HG02588 (cell line): Measurements from ENCODE around the gene KCNJ10.

ENCODE experiments used
- ATAC-seq: cut with Tn5 transposase; IDR thresholded peaks from one replicate; pipeline ENCODE4 v1.9.1; 2021; ENCODE audit warnings: mild to moderate bottlenecking, moderate library complexity; ENCODE audit not compliant: unreplicated experiment

The KCNJ10 gene

GRCh38 chr1:159972443-159973205 is 97.3 kb downstream of the KCNJ10 start:
- no peak for ATAC-seq

- ATAC-seq = no peak
Measured at GRCh38 chr1:159970932-159971342, 99.0 kb downstream of the KCNJ10 start.

- ATAC-seq = no peak
Measured at GRCh38 chr1:159968901-159969300, 101.1 kb downstream of the KCNJ10 start.

GRCh38 chr1:159965263-159965662 is 104.7 kb downstream of the KCNJ10 start:
- no peak for ATAC-seq

GRCh38 chr1:159964144-159964543 is 105.8 kb downstream of the KCNJ10 start:
- ATAC-seq = no peak

GRCh38 chr1:159962176-159962575 is 107.8 kb downstream of the KCNJ10 start:
- no peak for ATAC-seq

GRCh38 chr1:159961636-159962035 is 108.3 kb downstream of the KCNJ10 start:
- no peak for ATAC-seq

- no peak for ATAC-seq
Measured at GRCh38 chr1:159960721-159961381, 109.1 kb downstream of the KCNJ10 start.

GRCh38 chr1:159959451-159959850 is 110.5 kb downstream of the KCNJ10 start:
- ATAC-seq = no peak

- peak; percentile 67 for ATAC-seq
Measured at GRCh38 chr1:159958719-159959380, 111.1 kb downstream of the KCNJ10 start.

- ATAC-seq = no peak
Measured at GRCh38 chr1:159957824-159958268, 112.1 kb downstream of the KCNJ10 start.

- no peak for ATAC-seq
Measured at GRCh38 chr1:159955456-159955855, 114.5 kb downstream of the KCNJ10 start.

GRCh38 chr1:159953536-159954515 is 116.1 kb downstream of the KCNJ10 start, which contains the start of gene SLAMF9:
SLAMF9 (minus strand) TSS chr1:159954237; CDS start chr1:159954137, 100 bp downstream.
- no peak for ATAC-seq

- ATAC-seq = no peak
Measured at GRCh38 chr1:159952932-159953331, 117.0 kb downstream of the KCNJ10 start.

GRCh38 chr1:159951551-159951950 is 118.4 kb downstream of the KCNJ10 start:
- no peak for ATAC-seq

GRCh38 chr1:159951016-159951415 is 118.9 kb downstream of the KCNJ10 start:
- no peak for ATAC-seq

GRCh38 chr1:159949981-159950381 is 120.0 kb downstream of the KCNJ10 start:
- ATAC-seq = no peak

- no peak for ATAC-seq
Measured at GRCh38 chr1:159949123-159949522, 120.8 kb downstream of the KCNJ10 start.
